ENCODE results near the gene E2F2. TPM values are rescaled to one million over a fixed set of nuclear protein-coding genes. Genes with fewer than 3 reads are reported as not detected.
"Not testable (repeated sequence)": the region's sequence is repeated elsewhere in the genome, so short reads cannot be mapped to it uniquely, and the experiment has no call there.

E2F2 gene
- total RNA-seq, 5 donors from 2014 or later (not counting 1 experiment from before 2014, with no cell fraction given), result 1.7 to 3.1 (median 2.5) TPM

DNA sequence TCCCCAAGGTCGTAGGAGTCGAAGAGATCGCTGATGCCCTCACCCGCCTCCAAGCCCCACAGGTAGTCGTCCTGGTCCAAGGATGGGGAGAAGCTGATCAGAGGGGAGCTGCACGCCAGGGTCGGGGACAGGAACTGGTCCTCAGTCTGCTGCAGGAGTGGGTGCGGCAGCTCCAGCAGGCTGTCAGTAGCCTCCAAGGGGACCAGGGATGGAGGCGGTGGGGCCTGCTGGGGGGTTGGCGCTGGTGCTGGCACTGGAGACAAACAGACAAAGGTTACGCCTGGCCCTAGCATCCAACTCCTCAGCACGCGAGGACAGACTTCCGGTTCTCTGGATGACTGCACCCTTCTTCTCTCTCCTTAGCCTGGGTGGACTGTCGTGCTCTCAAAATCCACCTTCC lies 21.1 kb downstream of the E2F2 start:
- Histone ChIP-seq H3K4me3 (ENCODE audit: control insufficient read depth in 1 of 2, extremely low read depth in 1 of 2, low read length in 1 of 2) (no peak overlapping the region), H3K27me3 (replicated peaks in 1 of 2; ENCODE audit: control insufficient read depth in 2 of 2, extremely low read depth in 1 of 2, insufficient read depth in 2 of 2, low read length in 1 of 2) (no peaks in the 10 kb centered on the region), H3K36me3 (ENCODE audit: control insufficient read depth in 2 of 2, extremely low read depth in 1 of 2, insufficient read depth in 1 of 2, low read length in 1 of 2) (peaks cover 0 to 2% of the 10 kb centered on the region in 2 donors), H3K4me1 (ENCODE audit: control insufficient read depth in 1 of 2, extremely low read depth in 1 of 2, insufficient read depth in 2 of 2, low read length in 2 of 2) (no peaks in the 10 kb centered on the region), H3K27ac (ENCODE audit: low read length) (no peak overlapping the region), H3K9me3 (no peaks in the 10 kb centered on the region)
- POLR2A ChIA-PET, result no interaction called here
- Mint-ChIP-seq H3K27ac (no peak overlapping the region), H3K9me3 (no peaks in the 10 kb centered on the region), H3K36me3 (no peaks in the 10 kb centered on the region), H3K27me3 (no peaks in the 10 kb centered on the region), H3K4me3 (no peak overlapping the region), H3K4me1 (no peaks in the 10 kb centered on the region)
- CTCF ChIA-PET, result no interaction called here
- ATAC-seq (replicated peaks in 1 of 4) (no peak), DNase-seq (no peak)
- WGBS (ENCODE audit: insufficient coverage), result 98% methylated on average over 14 of the region's 15 CpGs

DNA sequence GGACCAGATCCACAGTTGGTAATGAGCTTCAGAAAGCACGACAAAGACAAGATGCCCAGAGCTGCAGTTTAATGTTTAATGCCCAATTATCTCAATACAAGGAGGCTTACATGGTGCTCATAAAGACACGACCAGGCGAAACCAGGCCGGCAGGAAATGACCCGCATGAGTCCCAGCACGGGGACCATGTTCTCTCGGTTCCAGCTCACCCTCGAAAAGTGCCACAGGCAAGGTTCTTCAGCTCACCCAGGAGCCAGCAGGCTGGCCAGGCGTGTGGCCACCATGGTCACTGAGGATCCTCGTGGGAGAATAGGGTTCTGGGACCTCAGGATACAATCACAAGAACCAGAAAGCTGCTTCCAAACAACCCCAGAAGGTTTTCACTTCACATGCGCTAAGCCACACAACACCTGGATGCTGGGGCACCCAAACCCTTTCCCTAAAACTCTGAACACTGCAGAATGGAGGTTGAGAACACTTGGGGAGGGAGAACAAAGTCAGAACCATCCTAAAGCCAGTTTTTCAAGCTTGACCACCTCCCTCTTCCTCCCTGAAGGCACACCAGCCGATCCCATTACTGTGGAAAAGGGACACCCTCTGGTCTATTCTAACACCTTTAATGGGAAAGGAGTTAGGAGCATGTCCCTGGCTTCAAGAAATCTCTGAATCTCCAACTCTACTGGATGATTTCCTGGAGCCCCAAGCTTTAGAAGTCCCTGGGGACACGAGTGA lies 24.5 kb downstream of the E2F2 start:
- Histone ChIP-seq H3K36me3 (ENCODE audit: control insufficient read depth in 2 of 2, extremely low read depth in 1 of 2, insufficient read depth in 1 of 2, low read length in 1 of 2) (peaks cover 0 to 2% of the 10 kb centered on the region in 2 donors), H3K27ac (ENCODE audit: low read length) (no peak overlapping the region), H3K27me3 (replicated peaks in 1 of 2; ENCODE audit: control insufficient read depth in 2 of 2, extremely low read depth in 1 of 2, insufficient read depth in 2 of 2, low read length in 1 of 2) (no peaks in the 10 kb centered on the region), H3K4me3 (ENCODE audit: control insufficient read depth in 1 of 2, extremely low read depth in 1 of 2, low read length in 1 of 2) (no peak overlapping the region), H3K9me3 (no peaks in the 10 kb centered on the region), H3K4me1 (ENCODE audit: control insufficient read depth in 1 of 2, extremely low read depth in 1 of 2, insufficient read depth in 2 of 2, low read length in 2 of 2) (no peaks in the 10 kb centered on the region)
- 74% methylated on average over 9 of the region's 13 CpGs for WGBS (ENCODE audit: insufficient coverage)
- POLR2A ChIA-PET, result interaction anchor here in 1 of 2 donors (0.5 kb wide), 1 partner anchor 190 kb away, joined by 6 read pairs; no protein-coding TSS in a partner anchor
- ATAC-seq (replicated peaks in 1 of 4) (no peak), DNase-seq (no peak)
- Mint-ChIP-seq H3K4me1 (no peaks in the 10 kb centered on the region), H3K36me3 (no peaks in the 10 kb centered on the region), H3K27me3 (no peaks in the 10 kb centered on the region), H3K9me3 (no peaks in the 10 kb centered on the region), H3K4me3 (no peak overlapping the region), H3K27ac (peak overlapping the region in 1 of 2 donors; percentile 19)
- CTCF ChIA-PET, result interaction anchor here (0.5 to 1.3 kb wide), 3 partner anchors 10 to 147 kb away, joined by 3 to 6 read pairs (median 4); no protein-coding TSS in a partner anchor

DNA sequence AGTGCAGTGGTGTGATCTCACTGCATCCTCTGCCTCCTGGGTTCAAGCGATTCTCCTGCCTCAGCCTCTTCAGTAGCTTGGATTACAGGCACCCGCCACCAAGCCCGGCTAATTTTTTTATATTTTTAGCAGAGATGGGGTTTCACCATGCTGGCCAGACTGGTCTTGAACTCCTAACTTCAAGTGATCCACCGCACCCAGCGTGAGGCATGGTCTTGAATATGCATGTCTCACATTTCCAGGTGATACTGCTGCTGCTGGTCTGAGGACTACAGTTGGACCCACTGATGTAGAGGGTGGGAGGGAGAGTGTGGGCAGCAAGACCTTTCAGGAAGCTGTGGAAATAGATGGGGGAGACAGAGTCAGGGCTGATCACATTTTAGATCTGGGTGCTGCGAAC lies 25.2 kb downstream of the E2F2 start:
- ATAC-seq (replicated peaks in 1 of 4) (no peak), DNase-seq (no peak)
- Histone ChIP-seq H3K4me3 (ENCODE audit: control insufficient read depth in 1 of 2, extremely low read depth in 1 of 2, low read length in 1 of 2) (no peak overlapping the region), H3K4me1 (ENCODE audit: control insufficient read depth in 1 of 2, extremely low read depth in 1 of 2, insufficient read depth in 2 of 2, low read length in 2 of 2) (no peaks in the 10 kb centered on the region), H3K9me3 (no peaks in the 10 kb centered on the region), H3K36me3 (ENCODE audit: control insufficient read depth in 2 of 2, extremely low read depth in 1 of 2, insufficient read depth in 1 of 2, low read length in 1 of 2) (peaks cover 0 to 2% of the 10 kb centered on the region in 2 donors), H3K27ac (ENCODE audit: low read length) (no peak overlapping the region), H3K27me3 (replicated peaks in 1 of 2; ENCODE audit: control insufficient read depth in 2 of 2, extremely low read depth in 1 of 2, insufficient read depth in 2 of 2, low read length in 1 of 2) (no peaks in the 10 kb centered on the region)
- H3K9me3 Mint-ChIP-seq, result no peaks in the 10 kb centered on the region
- H3K27me3 Mint-ChIP-seq, result no peaks in the 10 kb centered on the region
- H3K36me3 Mint-ChIP-seq, result no peaks in the 10 kb centered on the region
- POLR2A ChIA-PET, result no interaction called here
- CTCF ChIA-PET, result interaction anchor here in 1 of 2 donors (1.3 kb wide), 1 partner anchor 9 kb away, joined by 6 read pairs; no protein-coding TSS in a partner anchor
- no peaks in the 10 kb centered on the region for H3K4me1 Mint-ChIP-seq
- H3K4me3 Mint-ChIP-seq, result no peak overlapping the region
- WGBS (ENCODE audit: insufficient coverage), result 96% methylated on average over 4 of the region's 6 CpGs
- no peak overlapping the region for H3K27ac Mint-ChIP-seq

DNA sequence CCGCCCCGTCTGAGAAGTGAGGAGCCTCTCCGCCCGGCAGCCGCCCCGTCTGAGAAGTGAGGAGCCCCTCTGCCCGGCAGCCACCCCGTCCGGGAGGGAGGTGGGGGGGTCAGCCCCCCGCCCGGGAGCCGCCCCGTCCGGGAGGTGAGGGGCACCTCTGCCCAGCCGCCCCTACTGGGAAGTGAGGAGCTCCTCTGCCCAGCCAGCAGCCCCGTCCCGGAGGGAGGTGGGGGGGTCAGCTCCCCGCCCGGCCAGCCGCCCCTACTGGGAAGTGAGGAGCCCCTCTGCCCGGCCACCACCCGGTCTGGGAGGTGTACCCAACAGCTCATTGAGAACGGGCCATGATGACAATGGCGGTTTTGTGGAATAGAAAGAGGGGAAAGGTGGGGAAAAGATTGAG lies 26.9 kb downstream of the E2F2 start:
- POLR2A ChIA-PET; H3K4me3 Mint-ChIP-seq; ATAC-seq (replicated peaks in 1 of 4); H3K36me3 Mint-ChIP-seq; H3K4me1 Mint-ChIP-seq; H3K27ac Mint-ChIP-seq; H3K27me3 ChIP-seq (replicated peaks in 1 of 2; ENCODE audit: control insufficient read depth in 2 of 2, extremely low read depth in 1 of 2, insufficient read depth in 2 of 2, low read length in 1 of 2); CTCF ChIA-PET; H3K27me3 Mint-ChIP-seq; DNase-seq; H3K36me3 ChIP-seq (ENCODE audit: control insufficient read depth in 2 of 2, extremely low read depth in 1 of 2, insufficient read depth in 1 of 2, low read length in 1 of 2); H3K27ac ChIP-seq (ENCODE audit: low read length); H3K9me3 Mint-ChIP-seq; H3K4me1 ChIP-seq (ENCODE audit: control insufficient read depth in 1 of 2, extremely low read depth in 1 of 2, insufficient read depth in 2 of 2, low read length in 2 of 2); H3K9me3 ChIP-seq; H3K4me3 ChIP-seq (ENCODE audit: control insufficient read depth in 1 of 2, extremely low read depth in 1 of 2, low read length in 1 of 2): not testable (repeated sequence)
- 90% methylated on average over 6 of the region's 24 CpGs for WGBS (ENCODE audit: insufficient coverage)

DNA sequence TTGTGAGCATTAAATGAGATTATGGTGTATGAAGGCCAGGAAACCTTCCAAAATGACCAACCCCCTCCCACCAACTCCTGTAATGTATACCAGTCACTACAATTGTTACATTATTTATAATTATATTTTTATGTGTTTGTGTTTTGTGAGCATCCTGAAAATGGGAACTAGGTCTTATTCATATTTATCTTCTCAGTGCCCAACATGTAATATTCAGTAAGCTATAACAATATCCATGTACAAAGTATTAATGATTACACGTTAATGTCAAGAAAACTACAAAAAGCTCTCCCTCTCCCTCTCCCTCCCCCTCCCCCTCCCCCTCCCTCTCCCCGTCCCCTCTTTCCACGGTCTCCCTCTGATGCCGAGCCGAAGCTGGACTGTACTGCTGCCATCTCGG lies 28.1 kb downstream of the E2F2 start:
- no peak overlapping the region for H3K4me3 ChIP-seq (ENCODE audit: control insufficient read depth in 1 of 2, extremely low read depth in 1 of 2, low read length in 1 of 2)
- H3K9me3 ChIP-seq, result no peaks in the 10 kb centered on the region
- ChIA-PET POLR2A (no interaction called here), CTCF (interaction anchor here (0.5 to 1.6 kb wide), 5 partner anchors 11 to 129 kb away, joined by 3 to 11 read pairs (median 5); no protein-coding TSS in a partner anchor)
- H3K27me3 Mint-ChIP-seq, result no peaks in the 10 kb centered on the region
- no CpG with 5 or more reads among the region's 6 CpGs for WGBS (ENCODE audit: insufficient coverage)
- no peak overlapping the region for H3K27ac Mint-ChIP-seq
- DNase-seq (no peak), ATAC-seq (replicated peaks in 1 of 4) (no peak)
- no peaks in the 10 kb centered on the region for H3K27me3 ChIP-seq (replicated peaks in 1 of 2; ENCODE audit: control insufficient read depth in 2 of 2, extremely low read depth in 1 of 2, insufficient read depth in 2 of 2, low read length in 1 of 2)
- H3K36me3 Mint-ChIP-seq, result no peaks in the 10 kb centered on the region
- no peak overlapping the region for H3K27ac ChIP-seq (ENCODE audit: low read length)
- H3K36me3 ChIP-seq (ENCODE audit: control insufficient read depth in 2 of 2, extremely low read depth in 1 of 2, insufficient read depth in 1 of 2, low read length in 1 of 2), result no peaks in the 10 kb centered on the region
- no peaks in the 10 kb centered on the region for H3K9me3 Mint-ChIP-seq
- H3K4me3 Mint-ChIP-seq, result no peak overlapping the region
- no peaks in the 10 kb centered on the region for H3K4me1 ChIP-seq (ENCODE audit: control insufficient read depth in 1 of 2, extremely low read depth in 1 of 2, insufficient read depth in 2 of 2, low read length in 2 of 2)
- H3K4me1 Mint-ChIP-seq, result no peaks in the 10 kb centered on the region

DNA sequence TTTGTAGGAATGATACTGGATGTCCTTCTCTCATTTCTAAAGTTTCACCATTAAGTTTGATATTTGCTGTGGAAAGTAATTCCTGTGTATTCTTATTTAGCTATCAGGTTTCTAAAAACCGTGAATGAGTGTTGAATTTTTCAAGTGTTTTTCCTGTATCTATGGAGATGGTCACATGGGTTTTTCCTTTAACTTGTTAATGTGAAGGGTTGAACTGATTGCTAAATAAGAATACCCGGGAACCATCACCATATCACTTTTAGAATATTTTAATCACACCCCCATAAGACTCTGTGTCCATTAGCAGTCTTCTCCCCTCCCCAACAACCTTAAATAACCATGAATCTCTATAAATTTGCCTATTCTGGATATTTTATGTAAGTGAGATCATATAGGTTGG lies 30.6 kb downstream of the E2F2 start:
- Mint-ChIP-seq H3K9me3 (no peaks in the 10 kb centered on the region), H3K4me1 (peaks cover 3 to 6% (median 5%) of the 10 kb centered on the region in 3 donors), H3K27ac (no peak overlapping the region), H3K36me3 (no peaks in the 10 kb centered on the region), H3K27me3 (no peaks in the 10 kb centered on the region), H3K4me3 (no peak overlapping the region)
- H3K36me3 ChIP-seq (ENCODE audit: control insufficient read depth in 2 of 2, extremely low read depth in 1 of 2, insufficient read depth in 1 of 2, low read length in 1 of 2), result no peaks in the 10 kb centered on the region
- no peaks in the 10 kb centered on the region for H3K9me3 ChIP-seq
- no peak overlapping the region for H3K27ac ChIP-seq (ENCODE audit: low read length)
- H3K27me3 ChIP-seq (replicated peaks in 1 of 2; ENCODE audit: control insufficient read depth in 2 of 2, extremely low read depth in 1 of 2, insufficient read depth in 2 of 2, low read length in 1 of 2), result no peaks in the 10 kb centered on the region
- H3K4me1 ChIP-seq (ENCODE audit: control insufficient read depth in 1 of 2, extremely low read depth in 1 of 2, insufficient read depth in 2 of 2, low read length in 2 of 2), result peaks cover 0 to 4% of the 10 kb centered on the region in 2 experiments
- ATAC-seq (replicated peaks in 1 of 4) (no peak), DNase-seq (no peak)
- no peak overlapping the region for H3K4me3 ChIP-seq (ENCODE audit: control insufficient read depth in 1 of 2, extremely low read depth in 1 of 2, low read length in 1 of 2)
- no CpG with 5 or more reads among the region's 2 CpGs for WGBS (ENCODE audit: insufficient coverage)
- ChIA-PET POLR2A (interaction anchor here in 1 of 2 donors (0.6 kb wide), 1 partner anchor 14 kb away, joined by 3 read pairs; no protein-coding TSS in a partner anchor), CTCF (interaction anchor here in 1 of 2 donors (1.2 to 4.9 kb wide), 2 partner anchors 27 to 39 kb away, joined by 5 to 52 read pairs; no protein-coding TSS in a partner anchor)

Data from T-cell (primary cell).